Caco-2 (cell line): ENCODE results near the gene CPLX4. TPM values are rescaled to one million over a fixed set of nuclear protein-coding genes. Genes with fewer than 3 reads are reported as not detected.

Experiments
- BruUV-seq: library from RNA; stranded (reverse); fragments of 400-500 nt; replicated peaks from 2 replicates; lab custom pipeline; 2021; lab: Mats Ljungman, UMichigan
- CTCF ChIA-PET: fragments of 300-600 bp; sonication (Branson Sonifier 250); formaldehyde crosslinking; loops from one replicate; lab custom pipeline; 2022; ENCODE audit warnings: antibody characterized with exemption; lab: Charles Lee
- POLR2A ChIA-PET: fragments of 300-600 bp; sonication (Branson Sonifier 250); formaldehyde crosslinking; loops from one replicate; lab custom pipeline; 2022; ENCODE audit warnings: antibody characterized with exemption; lab: Charles Lee
- DNase-seq, 2 experiments: peaks; one replicate each; pipeline versions ENCODE4 v3.0.0 to v3.0.0-alpha.2; 2020 to 2022
- H3K27me3 ChIP-seq: replicated peaks from 2 replicates; pipeline ENCODE4 v1.6.0; 2011; ENCODE audit warnings: low read length; ENCODE audit not compliant: control insufficient read depth, insufficient read depth
- H3K36me3 ChIP-seq: 2 replicates; pipeline ENCODE4 v1.5.1; 2011; ENCODE audit warnings: low read length; ENCODE audit not compliant: control insufficient read depth, insufficient read depth
- H3K4me1 ChIP-seq: fragments of 250-450 bp; sonication (Bioruptor Pico); 2 replicates; pipeline ENCODE4 v1.5.1; 2020; ENCODE audit warnings: mild to moderate bottlenecking
- H3K4me3 ChIP-seq: 2 replicates; pipeline ENCODE4 v1.5.1; 2011; ENCODE audit warnings: low read depth, mild to moderate bottlenecking, control low read depth, low read length
- H3K9me3 ChIP-seq: fragments of 250-450 bp; sonication (Bioruptor Pico); 2 replicates; pipeline ENCODE4 v1.5.1; 2020; ENCODE audit warnings: mild to moderate bottlenecking, moderate library complexity
- H3K27ac Mint-ChIP-seq: one replicate; pipeline ENCODE4 v1.8.0; 2022; ENCODE audit warnings: mixed read lengths; ENCODE audit not compliant: unreplicated experiment
- H3K27me3 Mint-ChIP-seq: one replicate; pipeline ENCODE4 v1.8.0; 2022; ENCODE audit warnings: mixed read lengths; ENCODE audit not compliant: insufficient read depth, unreplicated experiment
- H3K36me3 Mint-ChIP-seq: one replicate; pipeline ENCODE4 v1.8.0; 2022; ENCODE audit warnings: mild to moderate bottlenecking, mixed read lengths; ENCODE audit not compliant: insufficient read depth, unreplicated experiment
- H3K4me1 Mint-ChIP-seq: one replicate; pipeline ENCODE4 v1.8.0; 2022; ENCODE audit warnings: low read depth, mixed read lengths; ENCODE audit not compliant: unreplicated experiment
- H3K4me3 Mint-ChIP-seq: one replicate; pipeline ENCODE4 v1.8.0; 2022; ENCODE audit warnings: mild to moderate bottlenecking, moderate library complexity, mixed read lengths; ENCODE audit not compliant: unreplicated experiment
- H3K9me3 Mint-ChIP-seq: one replicate; pipeline ENCODE4 v1.8.0; 2022; ENCODE audit warnings: mixed read lengths; ENCODE audit not compliant: unreplicated experiment
- intact Hi-C: fragments of 100-400 bp; cut with micrococcal nuclease; formaldehyde crosslinking; loops from one replicate; pipeline ENCODE4 v1.10.0; 2022; ENCODE audit not compliant: unreplicated experiment
- total RNA-seq: library from RNA; stranded (reverse); gene quantifications from 2 replicates; pipeline ENCODE4 v1.2.3, GENCODE V29; 2022
- TF ChIP-seq, protein P1 (sequence below), 2 experiments: fragments of 200-600 bp in 1 of 2; IDR thresholded peaks; 1 replicate in 1 of 2; 2 replicates in 1 of 2; pipeline versions ENCODE4 v1.5.1 to v1.8.0; 2011 to 2022; ENCODE audit warnings: antibody characterized with exemption in 1 of 2, control low read depth in 1 of 2, inconsistent platforms in 1 of 2, low read depth in 1 of 2, low read length in 1 of 2, mild to moderate bottlenecking in 1 of 2, moderate library complexity in 1 of 2; ENCODE audit not compliant: insufficient read depth in 1 of 2, severe bottlenecking in 1 of 2, unreplicated experiment in 1 of 2

Gene CPLX4
- total RNA-seq, 1 experiment from 2014 or later = not detected

DNA sequence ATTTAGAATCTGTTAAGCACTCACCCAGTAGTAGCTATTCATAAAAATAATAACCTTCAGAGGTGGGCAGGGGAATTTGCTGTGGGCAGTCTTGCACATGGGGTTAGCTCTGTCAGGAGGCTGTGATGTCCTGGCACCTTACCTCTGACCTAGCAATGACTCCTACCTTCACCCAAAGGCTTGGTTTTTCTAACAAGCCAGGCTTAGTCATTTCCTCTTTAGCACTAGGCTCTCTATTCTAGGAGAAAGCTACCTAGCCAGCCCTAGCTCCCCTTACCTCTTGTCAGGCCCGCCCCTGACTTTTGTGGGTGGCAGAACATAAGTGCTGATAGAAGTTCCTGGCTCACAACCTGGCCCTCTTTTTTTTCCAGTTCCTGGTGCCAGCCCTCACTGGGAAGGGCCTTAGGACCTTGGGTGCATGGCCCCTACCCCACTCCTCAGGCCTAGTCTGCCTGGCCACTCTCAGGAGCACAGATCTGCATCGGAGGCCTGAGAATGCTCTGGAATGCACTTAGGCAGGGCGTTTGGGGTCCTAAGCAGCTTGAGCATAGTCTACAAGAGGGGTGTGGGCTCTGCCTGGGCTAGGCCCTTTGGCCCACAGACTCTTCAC is 17.7 kb downstream of the CPLX4 start:
- BruUV-seq = no TSS peak
- H3K27ac Mint-ChIP-seq = no peak overlapping the region
- Histone ChIP-seq H3K27me3 (no peaks in the 10 kb centered on the region), H3K4me3 (no peak overlapping the region), H3K9me3 (no peaks in the 10 kb centered on the region), H3K36me3 (no peaks in the 10 kb centered on the region), H3K4me1 (no peaks in the 10 kb centered on the region)
- no peaks in the 10 kb centered on the region for H3K9me3 Mint-ChIP-seq
- ChIA-PET CTCF (no interaction called here), POLR2A (no interaction called here)
- DNase-seq = no peak
- intact Hi-C loops = no loop called here
- no peaks in the 10 kb centered on the region for H3K36me3 Mint-ChIP-seq
- TF ChIP-seq, protein P1, sequence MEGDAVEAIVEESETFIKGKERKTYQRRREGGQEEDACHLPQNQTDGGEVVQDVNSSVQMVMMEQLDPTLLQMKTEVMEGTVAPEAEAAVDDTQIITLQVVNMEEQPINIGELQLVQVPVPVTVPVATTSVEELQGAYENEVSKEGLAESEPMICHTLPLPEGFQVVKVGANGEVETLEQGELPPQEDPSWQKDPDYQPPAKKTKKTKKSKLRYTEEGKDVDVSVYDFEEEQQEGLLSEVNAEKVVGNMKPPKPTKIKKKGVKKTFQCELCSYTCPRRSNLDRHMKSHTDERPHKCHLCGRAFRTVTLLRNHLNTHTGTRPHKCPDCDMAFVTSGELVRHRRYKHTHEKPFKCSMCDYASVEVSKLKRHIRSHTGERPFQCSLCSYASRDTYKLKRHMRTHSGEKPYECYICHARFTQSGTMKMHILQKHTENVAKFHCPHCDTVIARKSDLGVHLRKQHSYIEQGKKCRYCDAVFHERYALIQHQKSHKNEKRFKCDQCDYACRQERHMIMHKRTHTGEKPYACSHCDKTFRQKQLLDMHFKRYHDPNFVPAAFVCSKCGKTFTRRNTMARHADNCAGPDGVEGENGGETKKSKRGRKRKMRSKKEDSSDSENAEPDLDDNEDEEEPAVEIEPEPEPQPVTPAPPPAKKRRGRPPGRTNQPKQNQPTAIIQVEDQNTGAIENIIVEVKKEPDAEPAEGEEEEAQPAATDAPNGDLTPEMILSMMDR (IDR thresholded peaks at IDR 0.05; ENCODE audit: insufficient read depth in 1 of 2, low read depth in 1 of 2, low read length in 1 of 2, severe bottlenecking in 1 of 2, unreplicated experiment in 1 of 2) = no peak
- H3K4me1 Mint-ChIP-seq = no peaks in the 10 kb centered on the region
- no peak overlapping the region for H3K4me3 Mint-ChIP-seq
- peaks cover 18% of the 10 kb centered on the region for H3K27me3 Mint-ChIP-seq

DNA sequence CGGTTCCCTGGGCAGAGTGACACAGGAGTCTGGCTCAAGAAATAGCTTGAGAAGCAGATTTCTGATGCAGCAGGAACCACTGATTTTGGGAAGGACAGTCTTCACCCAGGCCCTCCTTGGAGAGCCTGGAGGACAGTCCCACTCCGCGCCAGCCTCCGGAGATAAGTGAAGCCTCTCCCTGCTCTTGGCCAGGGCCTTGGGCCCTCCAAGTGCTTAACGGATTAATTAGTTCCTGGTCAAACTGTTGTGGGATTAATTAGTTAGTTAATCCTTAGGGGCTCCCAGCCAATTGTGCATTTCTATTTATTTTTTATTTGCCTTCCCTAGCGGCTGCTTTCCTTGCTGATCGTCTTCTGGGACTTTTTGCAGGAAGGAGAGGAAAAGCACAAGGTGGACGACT is 19.6 kb downstream of the CPLX4 start:
- H3K27ac Mint-ChIP-seq = no peak overlapping the region
- H3K4me3 Mint-ChIP-seq = no peak overlapping the region
- POLR2A ChIA-PET = no interaction called here
- H3K4me1 Mint-ChIP-seq = no peaks in the 10 kb centered on the region
- no peak for DNase-seq
- no peaks in the 10 kb centered on the region for H3K9me3 Mint-ChIP-seq
- BruUV-seq = no TSS peak
- Histone ChIP-seq H3K9me3 (no peaks in the 10 kb centered on the region), H3K27me3 (no peaks in the 10 kb centered on the region), H3K36me3 (no peaks in the 10 kb centered on the region), H3K4me3 (no peak overlapping the region), H3K4me1 (no peaks in the 10 kb centered on the region)
- TF ChIP-seq, protein P1 (IDR thresholded peaks at IDR 0.05; ENCODE audit: insufficient read depth in 1 of 2, low read depth in 1 of 2, low read length in 1 of 2, severe bottlenecking in 1 of 2, unreplicated experiment in 1 of 2) = no peak
- no peaks in the 10 kb centered on the region for H3K36me3 Mint-ChIP-seq
- CTCF ChIA-PET = no interaction called here
- peaks cover 19% of the 10 kb centered on the region for H3K27me3 Mint-ChIP-seq
- intact Hi-C loops = no loop called here

DNA sequence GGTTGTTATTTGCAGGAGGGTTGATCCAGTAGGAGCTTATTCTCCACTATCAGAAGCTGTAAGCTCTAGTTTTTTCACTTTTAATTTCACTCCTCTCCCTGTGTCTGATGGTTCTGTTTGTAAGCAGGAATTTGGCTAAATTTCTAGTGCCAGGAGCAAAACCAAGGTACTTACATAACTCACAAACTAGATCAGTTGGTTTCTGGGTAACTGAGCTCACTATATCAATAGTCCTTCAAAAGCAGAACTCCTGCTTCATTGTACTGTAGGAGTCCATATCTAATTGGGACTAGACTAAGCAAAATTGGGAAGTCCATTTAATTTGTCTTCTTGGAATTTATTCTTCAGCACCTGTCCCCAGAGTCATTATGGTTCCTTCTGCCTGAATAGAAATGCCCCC is 25.1 kb downstream of the CPLX4 start:
- Mint-ChIP-seq H3K36me3 (no peaks in the 10 kb centered on the region), H3K4me1 (no peaks in the 10 kb centered on the region), H3K27ac (no peak overlapping the region), H3K9me3 (no peaks in the 10 kb centered on the region), H3K4me3 (no peak overlapping the region), H3K27me3 (peaks cover 23% of the 10 kb centered on the region)
- ChIA-PET CTCF (no interaction called here), POLR2A (no interaction called here)
- H3K9me3 ChIP-seq = no peaks in the 10 kb centered on the region
- H3K36me3 ChIP-seq = no peaks in the 10 kb centered on the region
- intact Hi-C loops = no loop called here
- DNase-seq = no peak
- no peaks in the 10 kb centered on the region for H3K27me3 ChIP-seq
- H3K4me1 ChIP-seq = no peaks in the 10 kb centered on the region
- H3K4me3 ChIP-seq = no peak overlapping the region
- BruUV-seq = no TSS peak
- TF ChIP-seq, protein P1 (IDR thresholded peaks at IDR 0.05; ENCODE audit: insufficient read depth in 1 of 2, low read depth in 1 of 2, low read length in 1 of 2, severe bottlenecking in 1 of 2, unreplicated experiment in 1 of 2) = no peak
